Left cardiac atrium (tissue), 4 donors: ENCODE data around the gene MAPK8IP2. TPM values are rescaled to one million over a fixed set of nuclear protein-coding genes. Genes with fewer than 3 reads are reported as not detected.

Experiments used
- ATAC-seq, 2 donors: fragments of 200-7000 bp; cut with Tn5 transposase; one replicate each; pipeline ENCODE4 v1.9.1; 2020; ENCODE audit warnings: mild to moderate bottlenecking in 2 of 2, moderate library complexity in 2 of 2
- DNase-seq: peaks from one replicate; pipeline ENCODE4 v3.0.0-alpha.2; 2020
- intact Hi-C, 2 donors: fragments of 100-400 bp; cut with DNase I; formaldehyde crosslinking; loops; one replicate each; pipeline versions ENCODE4 v1.14.1 to v1.15.1; 2022 to 2023
- long read RNA-seq: library from polyadenylated mRNA; unstranded; transcript quantifications from one replicate; pipeline ENCODE4 v2.0.0, GENCODE V29; 2021
- total RNA-seq, 2 donors: library from RNA; stranded (reverse); fragmentation: NEBNext Ultra II Directional; extraction: Animal tissue kit (Norgen Biotek cat#: 25700); gene quantifications; one replicate each; pipeline ENCODE4 v1.2.1, GENCODE V29; 2021
- donor health status: DM: no; HTN: yes; CAD: no.
- donor health status: DM: no; HTN: yes; CAD: no; lungs with severe emphysema.
- donor health status: DM: yes; HTN: yes; CAD: no.
- donor health status: Dilated cardiomyopathy.

Gene MAPK8IP2
- total RNA-seq = 1 to 10 TPM in 1 of 2 donors, under 1 TPM in 1; 0.42 to 1.1 TPM
- long read RNA-seq = 0 reads

GRCh38 chr22:50600538-50600937 lies at the start of gene MAPK8IP2:
Gene MAPK8IP2 (plus strand): TSS chr22:50600793. CDS start chr22:50600819, 26 bp downstream.
- DNase-seq (no peak), ATAC-seq (peak; percentile 56 to 58)
- intact Hi-C loops = no loop called here

GRCh38 chr22:50551160-50551752 lies 49.3 kb upstream of the MAPK8IP2 start:
- intact Hi-C loops = no loop called here
- ATAC-seq (no peak), DNase-seq (peak; percentile 12)

- intact Hi-C loops = no loop called here
- ATAC-seq (no peak), DNase-seq (peak; percentile 2)
These were observed 47.3 kb upstream of the MAPK8IP2 start for GRCh38 chr22:50553310-50553709.

GRCh38 chr22:50556703-50557102 lies 43.9 kb upstream of the MAPK8IP2 start:
- ATAC-seq = no peak
- intact Hi-C loops = no loop called here
- no peak for DNase-seq

GRCh38 chr22:50560034-50560433 lies 40.6 kb upstream of the MAPK8IP2 start:
- DNase-seq = no peak
- intact Hi-C loops = no loop called here
- no peak for ATAC-seq

- intact Hi-C loops = loop anchor here in 1 of 2 donors (2.0 kb wide), 1 partner anchor 37 kb away; the partner anchor contains the start of gene SCO2
- DNase-seq = no peak
- no peak for ATAC-seq
These were observed 38.9 kb upstream of the MAPK8IP2 start for GRCh38 chr22:50561401-50562358.

GRCh38 chr22:50562523-50563412 lies 37.8 kb upstream of the MAPK8IP2 start, which contains the start of gene SYCE3:
Gene SYCE3 (minus strand): TSS chr22:50562919. CDS start chr22:50556405, 6,514 bp downstream.
- intact Hi-C loops = loop anchor here in 1 of 2 donors (2.0 kb wide), 1 partner anchor 38 kb away; the partner anchor contains the start of gene SCO2
- DNase-seq (peak; percentile 98), ATAC-seq (peak; percentile 96 to 97)

GRCh38 chr22:50563413-50564160 lies 37.0 kb upstream of the MAPK8IP2 start:
- no peak for DNase-seq
- peak; percentile 34 to 35 for ATAC-seq
- intact Hi-C loops = loop anchor here in 1 of 2 donors (2.0 kb wide), 1 partner anchor 39 kb away; the partner anchor contains the start of gene SCO2

- intact Hi-C loops = no loop called here
- ATAC-seq (no peak), DNase-seq (no peak)
These were observed 36.3 kb upstream of the MAPK8IP2 start for GRCh38 chr22:50564289-50564688.

GRCh38 chr22:50567721-50568252 lies 32.8 kb upstream of the MAPK8IP2 start:
- ATAC-seq = no peak
- DNase-seq = no peak

GRCh38 chr22:50568626-50569025 lies 32.0 kb upstream of the MAPK8IP2 start:
- ATAC-seq (no peak), DNase-seq (no peak)
- intact Hi-C loops = no loop called here

More at GRCh38 chr22:50567721-50568252, 32.8 kb upstream of the MAPK8IP2 start:
- intact Hi-C loops = no loop called here

- no peak for ATAC-seq
- DNase-seq = no peak
- intact Hi-C loops = no loop called here
These were observed 31.5 kb upstream of the MAPK8IP2 start for GRCh38 chr22:50569041-50569459.

GRCh38 chr22:50569896-50570535 lies 30.6 kb upstream of the MAPK8IP2 start:
- intact Hi-C loops = no loop called here
- DNase-seq (no peak), ATAC-seq (no peak)

GRCh38 chr22:50570861-50571260 lies 29.7 kb upstream of the MAPK8IP2 start:
- ATAC-seq (no peak), DNase-seq (no peak)
- intact Hi-C loops = no loop called here

GRCh38 chr22:50571264-50572175 lies 29.1 kb upstream of the MAPK8IP2 start:
- DNase-seq = no peak
- intact Hi-C loops = no loop called here
- ATAC-seq = peak in 1 of 2 donors; percentile 64

- no peak for DNase-seq
- intact Hi-C loops = no loop called here
- ATAC-seq = no peak
These were observed 27.6 kb upstream of the MAPK8IP2 start for GRCh38 chr22:50572965-50573364.
